IMR-90 (cell line): Measurements from ENCODE around the gene SDC1. TPM values are rescaled to one million over a fixed set of nuclear protein-coding genes. Genes with fewer than 3 reads are reported as not detected.

Experiments used
- ATAC-seq: fragments of 200-7000 bp; cut with Tn5 transposase; 2 replicates; pipeline ENCODE4 v1.9.1; 2020; ENCODE audit warnings: low read depth, mild to moderate bottlenecking, moderate library complexity
- BruUV-seq: library from RNA; stranded (reverse); fragments of 400-500 nt; replicated peaks from 2 replicates; lab custom pipeline; 2021; lab: Mats Ljungman, UMichigan
- CTCF ChIA-PET: fragments of 300-600 bp; formaldehyde crosslinking; extraction: SDS; loops from one replicate; lab custom pipeline; 2021; ENCODE audit warnings: antibody characterized with exemption; lab: Yijun Ruan, JAX
- POLR2A ChIA-PET: fragments of 300-600 bp; sonication (Branson Sonifier 250); formaldehyde crosslinking; loops from one replicate; lab custom pipeline; 2022; ENCODE audit warnings: antibody characterized with exemption; ENCODE audit not compliant: unreplicated experiment; lab: Charles Lee
- DNase-seq: peaks from one replicate; pipeline ENCODE4 v3.0.0; 2013
- H2AFZ ChIP-seq: replicated peaks from 2 replicates; pipeline ENCODE3; 2013; ENCODE audit warnings: low read length, mild to moderate bottlenecking; ENCODE audit not compliant: poor library complexity
- H2AK5ac ChIP-seq: 2 replicates; pipeline ENCODE4 v1.6.1; 2013; ENCODE audit warnings: low read depth, low read length, inconsistent platforms
- H2AK9ac ChIP-seq: replicated peaks from 2 replicates; pipeline ENCODE3; 2013; ENCODE audit warnings: mild to moderate bottlenecking, low read depth, low read length, moderate library complexity; ENCODE audit not compliant: poor library complexity
- H2BK120ac ChIP-seq: 2 replicates; pipeline ENCODE4 v1.6.1; 2013; ENCODE audit warnings: low read depth, low read length, inconsistent platforms
- H2BK15ac ChIP-seq: 3 replicates; pipeline ENCODE4 v1.6.1; 2013; ENCODE audit warnings: low read depth, low read length, inconsistent platforms
- H2BK20ac ChIP-seq: 2 replicates; pipeline ENCODE4 v1.6.1; 2013; ENCODE audit warnings: low read depth, mild to moderate bottlenecking, inconsistent platforms, low read length, moderate library complexity
- H2BK5ac ChIP-seq: 2 replicates; pipeline ENCODE4 v1.6.1; 2013; ENCODE audit warnings: mild to moderate bottlenecking, low read depth, low read length, inconsistent platforms; ENCODE audit not compliant: poor library complexity, severe bottlenecking
- H3K14ac ChIP-seq: replicated peaks from 2 replicates; pipeline ENCODE4 v1.6.1; 2013; ENCODE audit warnings: low read depth, low read length, inconsistent platforms
- H3K18ac ChIP-seq: 2 replicates; pipeline ENCODE4 v1.6.1; 2013; ENCODE audit warnings: low read depth, low read length, control low read depth
- H3K23ac ChIP-seq: 2 replicates; pipeline ENCODE4 v1.6.1; 2013; ENCODE audit warnings: low read depth, low read length, inconsistent platforms
- H3K27ac ChIP-seq: 2 replicates; pipeline ENCODE4 v1.5.1; 2013; ENCODE audit warnings: mild to moderate bottlenecking, control low read depth, low read length; ENCODE audit not compliant: insufficient read depth
- H3K27me3 ChIP-seq: 2 replicates; pipeline ENCODE4 v1.6.1; 2013; ENCODE audit warnings: low read length; ENCODE audit not compliant: control insufficient read depth, insufficient read depth
- H3K36me3 ChIP-seq: 2 replicates; pipeline ENCODE4 v1.6.1; 2013; ENCODE audit warnings: low read length, mixed read lengths; ENCODE audit not compliant: control insufficient read depth, insufficient read depth
- H3K4ac ChIP-seq: 2 replicates; pipeline ENCODE4 v1.6.1; 2013; ENCODE audit warnings: low read depth, low read length, inconsistent platforms
- H3K4me1 ChIP-seq: 2 replicates; pipeline ENCODE4 v1.6.1; 2013; ENCODE audit warnings: low read length, mixed read lengths; ENCODE audit not compliant: control insufficient read depth, insufficient read depth
- H3K4me2 ChIP-seq: 2 replicates; pipeline ENCODE4 v1.6.1; 2013; ENCODE audit warnings: low read depth, mild to moderate bottlenecking, control low read depth, low read length, moderate library complexity
- H3K4me3 ChIP-seq: 2 replicates; pipeline ENCODE4 v1.5.1; 2013; ENCODE audit warnings: low read depth, mild to moderate bottlenecking, control low read depth, low read length, moderate library complexity; ENCODE audit not compliant: insufficient read depth
- H3K56ac ChIP-seq: 2 replicates; pipeline ENCODE4 v1.6.1; 2013; ENCODE audit warnings: low read length, inconsistent platforms; ENCODE audit not compliant: insufficient read depth; ENCODE audit errors: extremely low read depth
- H3K79me1 ChIP-seq, 2 experiments: 2 replicates each; pipeline ENCODE4 v1.6.1; 2013; ENCODE audit warnings: low read length in 2 of 2, inconsistent platforms in 1 of 2, low read depth in 1 of 2
- H3K9ac ChIP-seq: 2 replicates; pipeline ENCODE4 v1.6.1; 2013; ENCODE audit warnings: low read depth, low read length, control low read depth
- H3K9me1 ChIP-seq: 2 replicates; pipeline ENCODE4 v1.6.1; 2013; ENCODE audit warnings: low read length, inconsistent platforms; ENCODE audit not compliant: insufficient read depth
- H3K9me3 ChIP-seq: 2 replicates; pipeline ENCODE4 v1.6.1; 2013; ENCODE audit warnings: low read length; ENCODE audit not compliant: control insufficient read depth, insufficient read depth
- H4K20me1 ChIP-seq: 2 replicates; pipeline ENCODE4 v1.6.1; 2013; ENCODE audit warnings: low read length, inconsistent platforms; ENCODE audit not compliant: insufficient read depth
- H4K5ac ChIP-seq: 2 replicates; pipeline ENCODE4 v1.6.1; 2013; ENCODE audit warnings: mild to moderate bottlenecking, low read depth, low read length, control low read depth
- H4K8ac ChIP-seq, 2 experiments: 2 replicates each; pipeline ENCODE4 v1.6.1; 2013; ENCODE audit warnings: low read depth in 2 of 2, low read length in 2 of 2, control low read depth in 1 of 2, inconsistent platforms in 1 of 2
- H4K91ac ChIP-seq: 2 replicates; pipeline ENCODE4 v1.6.1; 2013; ENCODE audit warnings: low read depth, low read length, inconsistent platforms; ENCODE audit not compliant: insufficient read depth
- BHLHE40 ChIP-seq: fragments of 150-350 bp; IDR thresholded peaks from 2 replicates; pipeline ENCODE4 v1.6.1; 2016; ENCODE audit warnings: mild to moderate bottlenecking, low read depth, low read length
- CEBPB ChIP-seq: IDR thresholded peaks from 2 replicates; pipeline ENCODE4 v1.6.1; 2012; ENCODE audit warnings: low read depth, low read length, improper control_type of control experiment
- CHD1 ChIP-seq: IDR thresholded peaks from 2 replicates; pipeline ENCODE4 v1.6.1; 2012; ENCODE audit warnings: low read depth, low read length, improper control_type of control experiment
- CTCF ChIP-seq: conservative IDR thresholded peaks from 2 replicates; pipeline ENCODE4 v1.5.1; 2012; ENCODE audit warnings: mild to moderate bottlenecking, low read depth, low read length, improper control_type of control experiment
- FOS ChIP-seq: fragments of 150-350 bp; IDR thresholded peaks from 2 replicates; pipeline ENCODE4 v1.6.1; 2016; ENCODE audit warnings: low read depth, low read length
- MAFK ChIP-seq: IDR thresholded peaks from 2 replicates; pipeline ENCODE4 v1.6.1; 2012; ENCODE audit warnings: low read depth, low read length, improper control_type of control experiment
- MXI1 ChIP-seq: IDR thresholded peaks from 2 replicates; pipeline ENCODE4 v1.6.1; 2012; ENCODE audit warnings: low read depth, mild to moderate bottlenecking, low read length, moderate library complexity, borderline replicate concordance
- NFE2L2 ChIP-seq: fragments of 150-350 bp; IDR thresholded peaks from 2 replicates; pipeline ENCODE4 v1.6.1; 2016; ENCODE audit warnings: low read depth, mild to moderate bottlenecking, low read length
- POLR2A ChIP-seq: IDR thresholded peaks from 2 replicates; pipeline ENCODE4 v1.6.1; 2012; ENCODE audit warnings: mild to moderate bottlenecking, low read depth, low read length
- RAD21 ChIP-seq: IDR thresholded peaks from 2 replicates; pipeline ENCODE4 v1.6.1; 2012; ENCODE audit warnings: low read length, improper control_type of control experiment
- RCOR1 ChIP-seq: IDR thresholded peaks from 2 replicates; pipeline ENCODE4 v1.6.1; 2012; ENCODE audit warnings: mild to moderate bottlenecking, low read length, improper control_type of control experiment; ENCODE audit not compliant: insufficient replicate concordance
- RFX5 ChIP-seq: IDR thresholded peaks from 2 replicates; pipeline ENCODE4 v1.8.0; 2012; ENCODE audit warnings: low read depth, mild to moderate bottlenecking, low read length, moderate library complexity
- SMC3 ChIP-seq: fragments of 150-350 bp; IDR thresholded peaks from 2 replicates; pipeline ENCODE4 v1.6.1; 2016; ENCODE audit warnings: low read depth, mild to moderate bottlenecking, antibody characterized with exemption, low read length, moderate library complexity
- USF2 ChIP-seq: fragments of 150-350 bp; IDR thresholded peaks from 2 replicates; pipeline ENCODE4 v1.6.1; 2017; ENCODE audit warnings: mild to moderate bottlenecking, antibody characterized with exemption, low read length, low read depth
- WGBS, 2 experiments: methylation state at CpG; one replicate each; pipeline versions ENCODE4 v1.1.5 to v1.1.7; 2013; ENCODE audit warnings: missing lambda C conversion rate in 2 of 2; ENCODE audit not compliant: insufficient read length in 1 of 2; ENCODE audit errors: extremely low coverage in 2 of 2; 5-methylcytosine and 5-hydroxymethylcytosine counted together
- dilution Hi-C: fragments of 300-500 bp; cut with HindIII; formaldehyde crosslinking; loops from one replicate; pipeline ENCODE4 v1.14.3; 2018; ENCODE audit warnings: low sequenced_read_pairs; ENCODE audit not compliant: unreplicated experiment
- in situ Hi-C: fragments of 300-500 bp; cut with MboI; formaldehyde crosslinking; loops from 3 replicates; pipeline ENCODE4 v1.14.3; 2019; ENCODE audit warnings: low sequenced_read_pairs, inconsistent platforms, mixed read lengths
- intact Hi-C: fragments of 100-400 bp; cut with micrococcal nuclease; formaldehyde crosslinking; loops from 2 replicates; pipeline ENCODE4 v1.10.0; 2022
- polyA plus RNA-seq, 3 experiments: library from polyadenylated mRNA; depleted of rRNA; stranded (reverse); fragments of >200 nt; gene quantifications; 2 replicates each; pipeline ENCODE4 v1.2.3, GENCODE V29; 2012; ENCODE audit warnings: low replicate concordance in 1 of 3
- total RNA-seq: library from RNA; depleted of rRNA; stranded (reverse); fragments of >200 nt; gene quantifications from 2 replicates; pipeline ENCODE4 v1.2.3, GENCODE V29; 2012

SDC1 gene
- total and polyA plus RNA-seq, 2 of the 4 experiments (the other 2 are of a cell fraction) = 22.0 to 28.3 TPM

DNA sequence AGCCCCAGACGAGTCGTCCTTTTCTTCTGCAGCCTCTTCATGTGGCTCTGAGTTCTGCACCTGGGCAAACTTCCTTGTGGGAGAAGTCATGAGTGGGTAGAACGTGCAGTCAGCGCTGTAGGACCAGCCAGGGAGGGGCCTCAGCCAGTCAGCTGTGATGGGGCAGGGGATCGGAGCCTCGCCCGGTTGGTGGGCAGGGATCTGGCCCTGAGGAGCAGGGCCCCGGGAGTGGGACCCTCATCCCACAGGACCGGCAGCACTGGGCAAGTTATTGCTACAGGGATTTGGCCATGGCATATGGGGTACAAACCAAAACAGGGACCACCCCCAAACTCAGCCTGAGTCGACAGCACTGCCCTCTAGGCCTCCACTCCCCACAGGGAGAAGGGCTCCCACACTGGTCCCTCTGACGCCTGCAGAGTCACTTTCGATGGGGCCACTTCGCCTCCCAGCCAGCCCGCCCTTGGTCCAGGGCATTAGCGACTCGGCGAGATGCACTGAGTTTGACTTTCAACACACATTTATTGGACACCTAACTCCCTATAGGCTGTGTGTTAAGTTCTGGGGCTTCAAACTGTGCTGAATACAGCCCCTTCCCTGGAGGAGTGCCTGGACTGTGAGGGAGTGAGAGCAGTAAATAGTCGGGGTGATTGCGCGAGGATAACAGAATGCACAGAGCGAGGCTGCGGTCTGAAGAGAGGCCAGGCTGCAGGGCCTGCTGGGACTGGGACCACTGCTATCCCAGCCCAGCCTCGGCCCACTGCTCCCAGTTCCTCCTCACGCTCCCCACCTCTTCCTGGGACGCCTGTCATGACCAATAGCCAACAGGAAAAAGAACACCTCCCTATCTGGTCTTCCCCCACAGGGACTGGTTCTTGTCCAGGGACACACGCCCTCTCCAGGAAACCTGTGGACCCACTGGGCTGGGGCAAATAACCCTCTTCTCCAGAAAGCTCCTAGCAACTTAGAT, 55.9 kb downstream of the SDC1 start:
- Histone ChIP-seq H3K27ac (no peak overlapping the region), H3K9me3 (no peaks in the 10 kb centered on the region), H3K4me2 (no peak overlapping the region), H2AFZ (no peak overlapping the region), H2BK15ac (no peak overlapping the region), H2AK9ac (no peak overlapping the region), H4K20me1 (no peaks in the 10 kb centered on the region), H4K5ac (no peak overlapping the region), H4K91ac (no peak overlapping the region), H3K36me3 (no peaks in the 10 kb centered on the region), H3K9ac (no peak overlapping the region), H3K4me3 (no peak overlapping the region), H2BK5ac (no peak overlapping the region), H3K79me1 (peaks cover 0 to 14% of the 10 kb centered on the region in 2 experiments; a peak in 2 of 4 replicates), H4K8ac (no peak overlapping the region), H2BK120ac (no peak overlapping the region), H3K4ac (no peak overlapping the region), H3K14ac (no peak overlapping the region), H2AK5ac (no peak overlapping the region; the same call in 1 of the 2 replicates), H3K18ac (no peak overlapping the region), H3K9me1 (peaks cover 32% of the 10 kb centered on the region), H3K23ac (no peak overlapping the region), H3K27me3 (0 out of 2 replicates have a peak, but pooled peaks cover 3% of the 10 kb centered on the region), H2BK20ac (no peak overlapping the region), H3K4me1 (peaks cover 13% of the 10 kb centered on the region), H3K56ac (no peak overlapping the region)
- no peak for TF ChIP-seq SMC3
- no peak for TF ChIP-seq FOS
- no peak for TF ChIP-seq MXI1
- no peak for TF ChIP-seq RCOR1
- no peak for TF ChIP-seq NFE2L2
- no peak for TF ChIP-seq MAFK
- TF ChIP-seq POLR2A = no peak
- no peak for TF ChIP-seq CTCF
- no peak for TF ChIP-seq RAD21
- TF ChIP-seq USF2 = no peak
- no peak for TF ChIP-seq CEBPB
- no peak for TF ChIP-seq RFX5
- no peak for TF ChIP-seq CHD1
- TF ChIP-seq BHLHE40 = no peak
- intact Hi-C loops = loop anchor here (5.0 kb wide), 1 partner anchor 53 kb away; no protein-coding TSS in a partner anchor
- no TSS peak for BruUV-seq
- dilution Hi-C loops = no loop called here
- ChIA-PET POLR2A (no interaction called here), CTCF (no interaction called here)
- DNase-seq (no peak), ATAC-seq (no peak)
- in situ Hi-C loops = no loop called here
- 92% methylated on average over 2 of the region's 26 CpGs; no CpG with 5 or more reads in 1 of the 2 experiments for WGBS, 2 experiments
